ENCODE data around the gene THAP12.

- no peak for TF ChIP-seq CTCF (conservative IDR thresholded peaks at IDR 0.05; ENCODE audit: low read length)
- TF ChIP-seq EZH2phosphoT487 (IDR thresholded peaks at IDR 0.05; ENCODE audit: borderline replicate concordance) = no peak
Observed at GRCh38 chr11:76327756-76328388, 53.1 kb downstream of the THAP12 start.
